Measurements from ENCODE around the gene AFG3L2.
A peak's percentile ranks its signal among the peaks of the same experiment; 100 is the strongest.

Gene AFG3L2

GRCh38 chr18:12318857-12319256 lies 58.2 kb downstream of the AFG3L2 start:
- no peak for TF ChIP-seq CTCF (IDR thresholded peaks at IDR 0.05; ENCODE audit: low read depth, low read length, missing control alignments)
- H3K4me3 ChIP-seq (ENCODE audit: low read depth, low read length) = no peak overlapping the region
- H3K27ac ChIP-seq = no peak overlapping the region
- no peaks in the 10 kb centered on the region for H3K27me3 ChIP-seq (replicated peaks)
- DNase-seq = no peak
- H3K36me3 ChIP-seq (replicated peaks) = peaks cover 86% of the 10 kb centered on the region
- in situ Hi-C loops (cut with HindIII; ENCODE audit: low pct_ligation_motif_present, low sequenced_read_pairs) = no loop called here

GRCh38 chr18:12318334-12318697 lies 58.7 kb downstream of the AFG3L2 start:
- no peak for TF ChIP-seq CTCF (IDR thresholded peaks at IDR 0.05; ENCODE audit: low read depth, low read length, missing control alignments)
- DNase-seq = no peak
- Histone ChIP-seq H3K4me3 (ENCODE audit: low read depth, low read length) (no peak overlapping the region), H3K27ac (peak overlapping the region; percentile 51), H3K27me3 (replicated peaks) (no peaks in the 10 kb centered on the region), H3K36me3 (replicated peaks) (peaks cover 87% of the 10 kb centered on the region)
- in situ Hi-C loops (cut with HindIII; ENCODE audit: low pct_ligation_motif_present, low sequenced_read_pairs) = no loop called here

- Histone ChIP-seq H3K27ac (peak overlapping the region; percentile 51), H3K36me3 (replicated peaks) (peaks cover 86% of the 10 kb centered on the region)
These were observed 59.2 kb downstream of the AFG3L2 start for GRCh38 chr18:12317664-12318333.

GRCh38 chr18:12315911-12316310 lies 61.1 kb downstream of the AFG3L2 start:
- H3K27ac ChIP-seq = peak overlapping the region; percentile 11
- H3K36me3 ChIP-seq (replicated peaks) = peaks cover 89% of the 10 kb centered on the region
- in situ Hi-C loops (cut with HindIII; ENCODE audit: low pct_ligation_motif_present, low sequenced_read_pairs) = no loop called here

More at GRCh38 chr18:12317664-12318333, 59.2 kb downstream of the AFG3L2 start:
- no peak overlapping the region for H3K4me3 ChIP-seq (ENCODE audit: low read depth, low read length)
- no peak for TF ChIP-seq CTCF (IDR thresholded peaks at IDR 0.05; ENCODE audit: low read depth, low read length, missing control alignments)
- no peaks in the 10 kb centered on the region for H3K27me3 ChIP-seq (replicated peaks)
- in situ Hi-C loops (cut with HindIII; ENCODE audit: low pct_ligation_motif_present, low sequenced_read_pairs) = no loop called here
- peak; percentile 52 for DNase-seq

GRCh38 chr18:12315490-12315889 lies 61.5 kb downstream of the AFG3L2 start:
- H3K36me3 ChIP-seq (replicated peaks) = peaks cover 89% of the 10 kb centered on the region
- no peak for TF ChIP-seq CTCF (IDR thresholded peaks at IDR 0.05; ENCODE audit: low read depth, low read length, missing control alignments)
- in situ Hi-C loops (cut with HindIII; ENCODE audit: low pct_ligation_motif_present, low sequenced_read_pairs) = no loop called here
- H3K27ac ChIP-seq = no peak overlapping the region
- no peaks in the 10 kb centered on the region for H3K27me3 ChIP-seq (replicated peaks)
- no peak for DNase-seq
- H3K4me3 ChIP-seq (ENCODE audit: low read depth, low read length) = no peak overlapping the region

More at GRCh38 chr18:12315911-12316310, 61.1 kb downstream of the AFG3L2 start:
- no peak for DNase-seq
- Histone ChIP-seq H3K27me3 (replicated peaks) (no peaks in the 10 kb centered on the region), H3K4me3 (ENCODE audit: low read depth, low read length) (no peak overlapping the region)
- TF ChIP-seq CTCF (IDR thresholded peaks at IDR 0.05; ENCODE audit: low read depth, low read length, missing control alignments) = no peak

Measured in brain microvascular endothelial cell (primary cell).